HG03280 (cell line): ENCODE results near the gene ADPRS.

Experiments used
- ATAC-seq: cut with Tn5 transposase; IDR thresholded peaks from one replicate; pipeline ENCODE4 v1.9.1; 2021; ENCODE audit warnings: mild to moderate bottlenecking, moderate library complexity; ENCODE audit not compliant: unreplicated experiment

The ADPRS gene

DNA sequence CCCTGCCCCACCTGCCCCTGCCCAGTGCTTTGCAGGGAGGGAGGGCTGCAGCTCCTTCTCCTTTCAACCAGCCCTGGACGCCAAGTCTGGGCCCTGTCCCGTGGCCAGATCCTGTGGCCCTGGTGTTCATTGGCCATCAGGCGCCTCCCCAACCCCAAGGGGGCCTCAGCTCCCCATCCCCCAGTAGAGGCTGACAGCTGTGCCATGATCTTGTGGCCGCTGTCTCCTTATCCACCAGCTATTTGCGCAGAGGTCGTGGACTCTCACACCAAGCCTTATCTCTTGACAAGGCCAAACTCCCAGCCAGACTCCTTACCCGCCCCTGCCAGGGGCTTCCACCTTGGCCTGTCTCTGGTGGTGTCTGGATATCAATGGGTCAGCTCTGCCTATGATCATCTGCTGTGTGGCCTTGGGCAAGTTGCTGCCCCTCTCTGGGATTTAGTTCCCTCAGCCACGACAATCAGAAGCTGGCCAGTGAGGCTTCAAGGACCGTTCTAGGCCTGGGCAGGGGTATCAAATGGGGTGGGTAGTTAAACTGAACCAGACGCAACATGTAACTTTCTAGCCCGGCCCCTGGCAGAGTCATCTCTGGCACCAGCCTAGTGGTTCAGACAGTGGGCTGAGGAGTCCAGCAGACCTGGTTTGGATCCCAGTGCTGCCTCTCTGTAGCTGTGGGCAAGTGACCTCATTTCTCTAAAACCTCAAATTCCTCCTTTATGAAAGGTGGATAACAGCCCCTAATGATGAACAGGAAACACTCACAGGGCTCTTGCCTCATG lies 39.6 kb downstream of the ADPRS start:
- no peak for ATAC-seq

DNA sequence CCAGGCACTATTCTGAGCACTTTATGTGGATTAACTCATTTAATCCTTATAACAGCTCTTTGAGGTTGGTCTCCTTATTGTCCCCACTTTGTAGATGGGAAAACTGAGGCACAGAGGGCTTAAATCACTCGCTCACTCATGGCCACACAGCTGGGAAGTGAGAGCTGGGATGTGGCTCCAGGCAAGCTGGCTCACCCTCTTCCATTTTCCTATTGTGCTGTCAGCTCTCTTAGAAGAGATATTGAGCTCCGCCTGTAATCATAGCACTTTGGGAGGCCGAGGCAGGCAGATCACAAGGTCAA lies 40.2 kb downstream of the ADPRS start:
- ATAC-seq, result no peak

DNA sequence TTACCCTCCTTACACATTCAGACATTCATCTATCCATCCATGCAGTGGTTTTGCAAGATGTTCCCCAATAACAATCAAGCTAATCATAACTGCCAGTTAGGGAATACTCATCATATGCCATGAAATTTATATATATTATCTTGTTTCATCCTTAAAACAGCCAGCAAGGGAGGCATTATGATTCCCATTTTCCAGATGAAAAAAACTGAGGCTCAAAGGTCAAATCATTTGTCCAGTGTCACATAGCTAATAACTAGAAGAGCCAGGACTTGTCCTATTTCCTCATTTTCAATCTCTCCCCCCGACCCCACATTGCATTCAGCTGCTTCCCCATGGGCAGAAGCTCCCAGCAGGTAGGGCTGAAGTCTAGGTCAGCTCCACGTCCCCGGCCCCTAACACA lies 43.3 kb downstream of the ADPRS start:
- no peak for ATAC-seq

DNA sequence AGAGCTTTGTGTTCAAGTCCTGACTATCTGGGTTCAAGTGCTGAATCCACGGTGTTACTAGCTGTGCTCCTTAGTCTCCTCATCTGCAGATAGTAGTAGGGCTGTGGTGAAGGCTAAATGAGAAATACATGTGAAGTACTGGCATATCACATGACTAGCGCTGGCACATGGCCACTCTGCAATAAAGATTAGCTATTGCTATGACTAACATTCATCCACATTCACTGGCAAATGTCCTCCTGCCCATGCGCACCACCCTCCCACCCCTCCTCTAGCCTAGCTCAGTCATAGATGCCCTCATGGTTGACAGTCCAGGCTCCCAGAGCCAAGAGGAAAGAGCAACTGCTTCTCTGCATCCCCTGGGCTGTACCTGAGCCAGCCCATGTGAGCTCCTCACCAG lies 44.8 kb downstream of the ADPRS start:
- ATAC-seq, result no peak

DNA sequence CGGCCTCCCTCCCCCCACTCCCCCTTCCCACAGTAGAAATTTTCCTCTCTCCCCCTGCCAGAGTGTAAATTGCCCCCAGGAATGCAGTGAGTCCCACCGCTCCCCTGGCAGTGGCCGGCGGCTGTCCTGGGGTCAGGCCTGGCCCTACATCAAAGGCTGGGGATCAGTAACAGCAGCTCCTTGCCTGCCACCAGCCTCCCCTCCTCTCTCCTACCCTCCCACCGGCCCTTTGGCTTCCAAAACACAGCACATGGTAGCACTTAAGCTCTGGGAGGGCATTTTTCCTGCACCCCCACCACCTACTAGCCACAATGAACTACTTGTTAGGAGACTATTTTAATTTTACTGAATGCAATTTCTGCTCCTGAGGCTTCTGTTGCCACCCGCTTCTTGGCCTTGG lies 45.3 kb downstream of the ADPRS start:
- ATAC-seq, result no peak

DNA sequence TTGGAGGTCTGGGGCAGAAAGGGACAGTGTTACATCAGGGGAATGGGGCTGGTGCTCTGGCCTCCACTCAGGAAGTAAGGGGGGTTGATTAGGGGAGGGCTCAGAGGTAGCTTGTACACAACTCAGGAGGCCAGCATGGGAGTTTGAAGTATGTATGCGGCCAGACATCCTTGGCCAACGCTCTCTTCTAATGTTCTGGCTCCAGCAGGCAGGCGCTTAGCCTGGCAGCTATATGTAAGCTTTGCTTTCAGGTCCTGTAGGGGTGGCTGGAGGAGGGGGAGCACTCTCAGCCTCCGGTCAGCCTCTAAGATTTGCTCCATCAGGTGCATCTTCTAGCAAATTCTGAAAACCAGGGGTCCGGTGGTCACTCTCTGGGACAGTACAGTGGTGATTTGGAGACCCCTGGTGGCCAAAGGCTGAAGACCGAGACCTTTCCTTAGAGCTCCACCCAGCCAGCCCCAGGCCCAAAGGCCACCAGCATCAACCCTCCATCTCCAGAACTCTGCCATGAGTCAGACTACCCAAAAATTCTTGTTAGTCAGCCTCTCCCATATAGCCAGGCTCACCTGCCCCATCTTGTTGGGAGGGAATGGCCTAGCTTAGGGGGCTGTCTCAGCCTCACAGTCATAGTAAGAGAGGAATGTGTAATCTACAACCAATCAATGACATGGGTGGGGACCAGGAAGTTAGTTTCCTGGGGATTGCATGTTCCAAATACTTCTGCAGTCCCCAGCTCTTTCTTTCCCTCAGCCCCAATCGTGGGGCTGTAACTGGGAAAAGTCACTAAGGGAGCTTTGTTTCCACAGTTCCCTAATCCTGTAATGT lies 46.0 kb downstream of the ADPRS start:
- no peak for ATAC-seq

DNA sequence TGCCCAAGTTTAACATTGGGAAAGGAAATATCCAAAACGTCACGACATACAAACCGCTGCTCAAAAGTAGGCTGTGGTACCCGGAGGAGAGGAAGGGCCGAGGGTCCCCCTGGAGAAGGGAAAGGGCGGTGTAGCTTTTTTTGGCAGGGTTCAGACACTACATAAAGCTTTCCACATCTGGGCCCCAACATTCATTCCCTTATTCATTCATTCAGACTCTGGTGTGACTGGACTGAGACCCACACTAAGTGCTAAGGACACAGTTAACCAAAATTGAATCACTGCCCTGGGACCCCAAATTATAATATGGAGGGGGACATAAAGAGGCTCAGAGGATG lies 46.6 kb downstream of the ADPRS start:
- ATAC-seq, result no peak

DNA sequence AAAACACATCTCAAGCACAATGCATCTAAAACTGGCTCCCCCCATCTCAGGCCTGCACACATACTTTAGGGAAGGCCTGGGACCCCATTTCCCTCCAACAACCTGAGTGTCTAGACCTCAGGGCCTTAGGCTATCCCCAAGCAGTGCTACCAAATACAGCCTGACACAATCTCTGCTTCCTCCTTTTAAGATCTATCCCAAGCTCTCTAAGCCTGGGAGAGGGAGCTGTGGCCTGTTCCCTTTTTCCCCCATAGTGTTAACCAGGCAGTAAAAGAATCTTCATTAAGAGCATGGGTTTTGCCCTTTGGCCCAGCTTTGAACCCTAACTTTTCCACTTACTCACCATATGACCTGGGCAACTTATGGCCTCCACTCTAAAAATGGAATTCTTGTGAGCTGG lies 47.1 kb downstream of the ADPRS start:
- ATAC-seq, result no peak

DNA sequence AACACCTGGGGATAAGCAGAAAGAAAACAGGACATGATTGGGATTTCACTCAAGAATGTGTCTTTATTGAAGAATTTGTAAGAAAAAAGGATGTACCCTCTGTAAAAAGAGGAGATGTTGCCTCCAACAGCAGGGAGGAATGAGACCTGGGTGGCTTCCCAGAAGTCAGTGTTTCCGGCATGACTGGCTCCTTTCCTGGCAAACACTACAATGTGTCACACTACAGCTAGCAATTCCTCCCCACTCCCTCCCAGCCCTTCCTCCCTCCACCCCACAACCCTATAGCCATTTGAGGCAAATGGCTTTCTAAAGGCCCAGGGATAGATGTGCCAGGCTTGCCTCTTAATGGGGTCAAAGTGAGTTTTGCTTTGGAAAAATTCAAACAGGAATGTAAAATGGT lies 47.8 kb downstream of the ADPRS start:
- ATAC-seq, result no peak

DNA sequence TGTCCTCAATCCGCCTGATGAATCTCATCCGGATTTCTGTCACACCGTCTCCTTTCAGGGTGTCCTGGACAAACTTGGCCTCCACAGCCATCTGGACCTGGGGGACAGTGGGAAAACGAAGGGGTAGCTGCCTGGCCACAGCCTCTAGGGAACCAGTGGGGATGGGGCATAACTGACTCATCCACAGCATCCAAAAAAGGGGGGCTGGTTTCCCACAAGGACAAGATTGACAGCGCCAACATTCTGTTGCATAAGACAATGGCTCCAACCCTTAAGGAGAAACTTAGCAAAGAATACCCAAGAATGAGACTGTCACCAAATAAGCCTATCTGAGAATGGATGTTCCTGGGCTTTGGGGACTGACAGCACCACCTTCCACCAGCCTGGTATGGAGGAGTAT lies 48.5 kb downstream of the ADPRS start:
- ATAC-seq, result no peak

DNA sequence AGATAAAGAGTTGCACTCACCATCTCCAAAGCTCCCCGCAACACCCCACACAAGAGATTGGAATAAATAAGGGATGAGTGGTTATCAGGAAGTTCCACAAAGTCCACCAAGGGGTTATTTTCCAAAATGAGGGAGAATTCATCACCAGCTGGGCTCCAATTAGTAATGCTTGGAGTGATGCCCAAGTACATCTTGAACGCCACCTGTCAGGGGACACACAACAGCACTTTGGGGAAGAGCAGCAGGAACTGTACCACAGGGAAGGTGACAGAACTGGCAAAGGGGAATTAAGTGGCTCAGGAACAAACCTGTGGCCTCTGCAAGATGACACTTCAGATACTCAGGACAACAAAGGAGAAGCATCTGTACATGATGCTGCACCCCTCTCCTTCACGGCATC lies 49.1 kb downstream of the ADPRS start:
- no peak for ATAC-seq

DNA sequence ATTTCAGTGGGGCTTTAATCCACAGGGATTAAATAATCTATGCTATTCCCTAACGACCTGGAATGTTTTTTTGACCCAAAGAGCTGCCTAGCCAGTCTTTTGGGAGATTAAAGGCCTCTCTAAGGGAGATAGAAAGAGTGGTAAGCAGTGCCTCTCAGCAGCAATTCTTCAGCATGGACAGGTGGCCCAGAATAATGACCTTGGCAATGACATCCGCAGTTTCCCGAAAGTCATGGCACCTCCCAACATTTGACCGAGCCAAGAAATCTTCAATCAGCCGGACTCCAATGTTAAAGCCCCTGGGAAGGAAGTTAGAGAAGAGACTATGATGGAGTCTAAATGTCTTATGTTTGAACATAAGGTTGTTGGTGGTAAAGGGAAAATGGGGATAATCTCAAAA lies 50.8 kb downstream of the ADPRS start:
- no peak for ATAC-seq

DNA sequence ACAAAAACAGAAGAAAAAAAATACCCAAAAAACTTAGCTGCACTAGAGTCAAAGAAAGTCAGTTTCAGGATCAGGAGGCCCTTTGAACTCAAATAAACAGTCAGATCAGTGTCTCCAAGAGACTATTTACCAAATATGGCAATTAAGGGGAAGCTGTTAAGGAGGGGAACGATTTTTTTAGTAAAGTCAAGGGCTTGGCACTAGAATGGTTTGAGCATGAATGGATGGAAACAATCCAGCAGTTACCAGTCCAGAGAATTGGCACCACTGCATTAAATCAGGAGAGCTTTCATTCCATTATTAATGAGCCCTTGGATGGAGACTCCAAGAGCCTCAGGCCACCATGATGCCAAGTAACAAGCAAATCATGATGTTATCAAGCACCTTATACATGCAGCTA lies 53.4 kb downstream of the ADPRS start:
- ATAC-seq, result no peak

DNA sequence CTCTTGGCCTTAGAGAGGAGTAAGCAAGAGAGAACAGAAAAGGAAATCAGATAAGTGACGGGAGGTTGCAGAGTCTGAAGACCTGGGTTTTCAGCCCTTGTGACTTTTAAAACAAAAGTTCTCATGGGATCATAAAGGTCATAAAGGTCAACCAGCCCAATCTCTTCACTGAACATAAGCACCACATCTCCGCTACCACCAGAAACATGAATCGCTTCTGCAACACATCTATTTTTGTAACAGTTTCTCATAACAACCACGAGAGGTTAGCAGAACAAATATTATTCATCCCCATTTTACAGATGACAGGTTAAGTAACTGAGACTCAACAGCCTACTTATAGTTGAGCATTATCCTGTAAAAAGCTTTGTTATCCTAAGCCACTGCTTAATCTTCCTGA lies 54.7 kb downstream of the ADPRS start:
- ATAC-seq, result no peak
